C4-2B (cell line): ENCODE results near the gene GGACT.

Source experiments
- ZFX ChIP-seq: fragments of 450-650 bp; IDR thresholded peaks from 2 replicates; pipeline ENCODE4 v1.6.1; 2017
- TF ChIP-seq, protein P1 (sequence below): fragments of 450-650 bp; conservative IDR thresholded peaks from 2 replicates; pipeline ENCODE4 v1.5.1; 2017; ENCODE audit warnings: mild to moderate bottlenecking

DNA sequence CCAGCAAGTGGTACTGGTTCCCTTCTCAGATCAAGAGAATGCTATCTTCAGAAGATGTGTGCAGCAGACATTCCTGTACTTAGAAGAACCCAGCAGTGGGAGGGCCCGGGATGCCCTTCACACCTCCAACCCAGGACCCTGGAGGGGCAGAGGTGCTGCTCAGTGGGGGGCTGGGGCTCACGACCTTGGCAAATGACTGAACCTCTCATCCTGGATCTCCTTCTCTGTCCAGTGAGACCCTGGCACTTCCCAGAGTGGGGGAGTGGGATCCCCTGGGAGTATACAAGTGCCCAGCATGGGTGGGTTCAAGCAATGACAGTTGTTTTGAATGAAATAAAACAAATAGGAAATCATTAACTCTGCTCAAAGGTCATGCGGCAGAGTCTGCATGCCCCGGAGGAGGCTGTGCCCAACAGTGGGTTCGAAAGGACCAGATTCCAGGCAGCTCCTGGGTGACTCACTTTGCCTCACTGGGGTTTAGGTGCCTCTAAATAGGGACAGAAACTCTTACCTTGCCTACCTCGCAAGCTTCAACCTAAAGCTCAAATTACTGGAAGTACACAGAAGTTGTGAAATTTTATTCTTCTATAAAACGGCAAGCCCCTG is 26.9 kb downstream of the GGACT start:
- TF ChIP-seq, protein P1, sequence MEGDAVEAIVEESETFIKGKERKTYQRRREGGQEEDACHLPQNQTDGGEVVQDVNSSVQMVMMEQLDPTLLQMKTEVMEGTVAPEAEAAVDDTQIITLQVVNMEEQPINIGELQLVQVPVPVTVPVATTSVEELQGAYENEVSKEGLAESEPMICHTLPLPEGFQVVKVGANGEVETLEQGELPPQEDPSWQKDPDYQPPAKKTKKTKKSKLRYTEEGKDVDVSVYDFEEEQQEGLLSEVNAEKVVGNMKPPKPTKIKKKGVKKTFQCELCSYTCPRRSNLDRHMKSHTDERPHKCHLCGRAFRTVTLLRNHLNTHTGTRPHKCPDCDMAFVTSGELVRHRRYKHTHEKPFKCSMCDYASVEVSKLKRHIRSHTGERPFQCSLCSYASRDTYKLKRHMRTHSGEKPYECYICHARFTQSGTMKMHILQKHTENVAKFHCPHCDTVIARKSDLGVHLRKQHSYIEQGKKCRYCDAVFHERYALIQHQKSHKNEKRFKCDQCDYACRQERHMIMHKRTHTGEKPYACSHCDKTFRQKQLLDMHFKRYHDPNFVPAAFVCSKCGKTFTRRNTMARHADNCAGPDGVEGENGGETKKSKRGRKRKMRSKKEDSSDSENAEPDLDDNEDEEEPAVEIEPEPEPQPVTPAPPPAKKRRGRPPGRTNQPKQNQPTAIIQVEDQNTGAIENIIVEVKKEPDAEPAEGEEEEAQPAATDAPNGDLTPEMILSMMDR = no peak
- no peak for TF ChIP-seq ZFX
